ENCODE data around the gene RAPGEF1. TPM values are rescaled to one million over a fixed set of nuclear protein-coding genes. Genes with fewer than 3 reads are reported as not detected.

The RAPGEF1 gene
- total and polyA plus RNA-seq, 9 of the 15 experiments (the other 6 are each of a cell fraction or from before 2014, with no cell fraction given) = 0.06 to 44.1 (median 19.9) TPM

- Histone ChIP-seq H3K9me3 (replicated peaks; ENCODE audit: control insufficient read depth, insufficient read depth, low read depth, low read length) (no peaks in the 10 kb centered on the region), H4K20me1 (replicated peaks; ENCODE audit: control insufficient read depth, insufficient read depth, low read length) (no peaks in the 10 kb centered on the region), H3K4me2 (ENCODE audit: insufficient read depth, low read length) (no peak overlapping the region), H3K79me2 (ENCODE audit: control insufficient read depth, insufficient read depth, low read length) (no peaks in the 10 kb centered on the region), H3K4me3 (no peak overlapping the region), H3K27me3 (ENCODE audit: control insufficient read depth in 2 of 2, insufficient read depth in 2 of 2, low read length in 2 of 2) (no peaks in the 10 kb centered on the region), H3K4me1 (replicated peaks in 1 of 2; ENCODE audit: control insufficient read depth in 2 of 2, insufficient read depth in 2 of 2, low read length in 2 of 2) (peaks cover 2 to 7% of the 10 kb centered on the region in 2 experiments; a peak in 4 of 5 replicates), H2AFZ (ENCODE audit: low read depth, low read length) (no peak overlapping the region), H3K9ac (ENCODE audit: insufficient read depth in 1 of 2, low read depth in 2 of 2, low read length in 2 of 2) (no peak overlapping the region), H3K27ac (ENCODE audit: extremely low read depth, low read depth, low read length) (no peak overlapping the region), H3K36me3 (ENCODE audit: control insufficient read depth, insufficient read depth, low read length) (peaks cover 33% of the 10 kb centered on the region), H3K9me1 (ENCODE audit: control insufficient read depth, insufficient read depth, low read length) (no peaks in the 10 kb centered on the region)
- in situ Hi-C loops (cut with MboI) = no loop called here
- 92% methylated on average over 7 of the region's 8 CpGs for WGBS (ENCODE audit: insufficient coverage, low coverage, missing lambda C conversion rate)
- intact Hi-C loops (cut with micrococcal nuclease) = no loop called here
- no TSS peak for BruUV-seq (replicated peaks)
- DNase-seq (ENCODE audit: extremely low read depth in 1 of 4, low spot score in 3 of 4) = no peak
- no peak for ATAC-seq
- POLR2A ChIA-PET = interaction anchor here (0.5 kb wide), 1 partner anchor 254 kb away, joined by 3 read pairs; no protein-coding TSS in a partner anchor
- FAIRE-seq = no peak
- CTCF ChIA-PET (ENCODE audit: low intra/inter-chr PET ratio) = no interaction called here
- TF ChIP-seq ZBTB40 (IDR thresholded peaks at IDR 0.05) = no peak
- TF ChIP-seq ZBTB40 (CRISPR knock-in tag; IDR thresholded peaks at IDR 0.05) = no peak
- no peak for TF ChIP-seq CEBPG (CRISPR knock-in tag; IDR thresholded peaks at IDR 0.05)
- TF ChIP-seq CEBPG (tag; conservative IDR thresholded peaks at IDR 0.05 in 1 of 2, IDR thresholded peaks at IDR 0.05 in 1 of 2) = no peak
- no peak for TF ChIP-seq ID3 (CRISPR knock-in tag; IDR thresholded peaks at IDR 0.05)
- no peak for TF ChIP-seq ID3 (tag; IDR thresholded peaks at IDR 0.05)
- TF ChIP-seq CCAR2 (IDR thresholded peaks at IDR 0.05; ENCODE audit: low read depth, low read length) = no peak
- no peak for TF ChIP-seq RBM39 (optimal IDR thresholded peaks at IDR 0.05; ENCODE audit: low read depth, low read length)
- no peak for TF ChIP-seq ZNF3 (CRISPR knock-in tag; IDR thresholded peaks at IDR 0.05)
- no peak for TF ChIP-seq RB1 (IDR thresholded peaks at IDR 0.05; ENCODE audit: low read depth)
- TF ChIP-seq ZNF395 (CRISPR knock-in tag; IDR thresholded peaks at IDR 0.05) = no peak
These were observed 112.6 kb downstream of the RAPGEF1 start for GRCh38 chr9:131627326-131627647.
